H1 (cell line): ENCODE measurements around the gene SKAP2. TPM values are rescaled to one million over a fixed set of nuclear protein-coding genes. Genes with fewer than 3 reads are reported as not detected.

Experiments used
- CTCF ChIA-PET: fragments of 300-600 bp; sonication (Branson Sonifier 250); formaldehyde crosslinking; loops from one replicate; lab custom pipeline; 2021; ENCODE audit not compliant: partially characterized antibody; lab: Charles Lee
- POLR2A ChIA-PET: fragments of 300-600 bp; sonication (Branson Sonifier 250); formaldehyde crosslinking; loops from one replicate; lab custom pipeline; 2021; ENCODE audit warnings: inconsistent platforms; ENCODE audit not compliant: partially characterized antibody; lab: Charles Lee
- DNase-seq, 2 experiments: peaks; one replicate each; pipeline versions ENCODE4 v3.0.0 to v3.0.0-alpha.2; 2010 to 2022; ENCODE audit warnings: low spot score in 2 of 2, low read depth in 1 of 2, mixed read lengths in 1 of 2
- FAIRE-seq: peaks from 2 replicates; lab custom pipeline; 2011; peaks lifted over from hg19 to GRCh38; lab: Jason Lieb, UNC
- H2AFZ ChIP-seq: 2 replicates; pipeline ENCODE4 v1.8.1; 2012; ENCODE audit warnings: low read length, inconsistent platforms
- H2AK5ac ChIP-seq: 2 replicates; pipeline ENCODE4 v1.6.1; 2013; ENCODE audit warnings: low read depth, low read length
- H2BK120ac ChIP-seq: replicated peaks from 2 replicates; pipeline ENCODE3; 2013; ENCODE audit warnings: low read depth, low read length, inconsistent platforms
- H2BK12ac ChIP-seq: 2 replicates; pipeline ENCODE4 v1.6.1; 2013; ENCODE audit warnings: low read depth, low read length
- H2BK15ac ChIP-seq: 2 replicates; pipeline ENCODE4 v1.6.1; 2013; ENCODE audit warnings: low read length
- H2BK20ac ChIP-seq: 2 replicates; pipeline ENCODE4 v1.6.1; 2013; ENCODE audit warnings: low read length
- H2BK5ac ChIP-seq: 2 replicates; pipeline ENCODE4 v1.6.1; 2013; ENCODE audit warnings: low read depth, low read length
- H3K14ac ChIP-seq: 2 replicates; pipeline ENCODE4 v1.6.1; 2013; ENCODE audit warnings: inconsistent platforms; ENCODE audit not compliant: insufficient read length
- H3K18ac ChIP-seq: 2 replicates; pipeline ENCODE4 v1.6.1; 2013; ENCODE audit warnings: low read length; ENCODE audit errors: extremely low read depth
- H3K23ac ChIP-seq: 2 replicates; pipeline ENCODE4 v1.6.1; 2013; ENCODE audit warnings: inconsistent platforms; ENCODE audit not compliant: insufficient read length
- H3K23me2 ChIP-seq: 2 replicates; pipeline ENCODE4 v1.6.1; 2013; ENCODE audit warnings: low read depth, low read length
- H3K27ac ChIP-seq: 2 replicates; pipeline ENCODE4 v1.6.1; 2011; ENCODE audit warnings: low read depth, low read length, inconsistent platforms
- H3K27me3 ChIP-seq, 4 experiments: replicated peaks in 1 of 4; 1 replicate in 1 of 4; 2 replicates in 3 of 4; pipeline versions ENCODE4 v1.6.1 to v1.8.1; 2011 to 2013; ENCODE audit warnings: low read length in 3 of 4, mild to moderate bottlenecking in 3 of 4, inconsistent platforms in 2 of 4, mixed read lengths in 2 of 4, moderate library complexity in 1 of 4; ENCODE audit not compliant: control insufficient read depth in 3 of 4, insufficient read depth in 3 of 4; ENCODE audit errors: extremely low read depth in 1 of 4
- H3K36me3 ChIP-seq, 4 experiments: 2 replicates each; pipeline versions ENCODE4 v1.6.1 to v1.8.1; 2011 to 2013; ENCODE audit warnings: mild to moderate bottlenecking in 4 of 4, low read length in 3 of 4, moderate library complexity in 2 of 4, control low read depth in 1 of 4, inconsistent platforms in 1 of 4; ENCODE audit not compliant: insufficient read depth in 4 of 4, control insufficient read depth in 2 of 4
- H3K4ac ChIP-seq: replicated peaks from 2 replicates; pipeline ENCODE3; 2013; ENCODE audit warnings: low read length, low read depth, mixed read lengths, inconsistent platforms; ENCODE audit not compliant: insufficient read length
- H3K4me1 ChIP-seq, 4 experiments: replicated peaks in 1 of 4; 1 replicate in 1 of 4; 2 replicates in 3 of 4; pipeline versions ENCODE4 v1.6.1 to v1.8.1; 2011 to 2013; ENCODE audit warnings: low read length in 3 of 4, inconsistent platforms in 2 of 4, mixed read lengths in 1 of 4; ENCODE audit not compliant: insufficient read depth in 4 of 4, control insufficient read depth in 3 of 4
- H3K4me2 ChIP-seq, 2 experiments: 2 replicates each; pipeline versions ENCODE4 v1.6.1 to v1.8.1; 2011 to 2013; ENCODE audit warnings: low read depth in 2 of 2, low read length in 2 of 2, control low read depth in 1 of 2, inconsistent platforms in 1 of 2, mild to moderate bottlenecking in 1 of 2; ENCODE audit not compliant: insufficient read depth in 1 of 2
- H3K4me3 ChIP-seq, 4 experiments: fragments of 200-600, 300-600 bp in 1 of 4; sonication (generic), shearing (Covaris generic), sonication (Bioruptor Twin) in 1 of 4; 2 replicates each; pipeline versions ENCODE4 v1.5.1 to v1.8.1; 2011 to 2016; ENCODE audit warnings: low read length in 4 of 4, low read depth in 3 of 4, control low read depth in 2 of 4, inconsistent platforms in 2 of 4, mild to moderate bottlenecking in 2 of 4, mixed read lengths in 1 of 4, moderate library complexity in 1 of 4; ENCODE audit not compliant: insufficient read depth in 2 of 4; ENCODE audit errors: extremely low read depth in 1 of 4
- H3K56ac ChIP-seq: replicated peaks from 2 replicates; pipeline ENCODE3; 2013; ENCODE audit warnings: low read depth, mild to moderate bottlenecking, mixed read lengths, low read length, inconsistent platforms; ENCODE audit not compliant: insufficient read length
- H3K79me1 ChIP-seq: 2 replicates; pipeline ENCODE4 v1.6.1; 2013; ENCODE audit warnings: low read depth, low read length, control low read depth
- H3K79me2 ChIP-seq, 2 experiments: 2 replicates each; pipeline versions ENCODE4 v1.6.1 to v1.8.1; 2012 to 2013; ENCODE audit warnings: low read length in 2 of 2, mild to moderate bottlenecking in 2 of 2, inconsistent platforms in 1 of 2; ENCODE audit not compliant: insufficient read depth in 2 of 2, control insufficient read depth in 1 of 2
- H3K9ac ChIP-seq, 4 experiments: replicated peaks in 1 of 4; 1 replicate in 1 of 4; 2 replicates in 3 of 4; pipeline versions ENCODE4 v1.6.1 to v1.8.1; 2011 to 2013; ENCODE audit warnings: low read depth in 3 of 4, low read length in 3 of 4, control low read depth in 2 of 4, mild to moderate bottlenecking in 2 of 4, moderate library complexity in 2 of 4, inconsistent platforms in 1 of 4; ENCODE audit errors: extremely low read depth in 1 of 4
- H3K9me3 ChIP-seq, 2 experiments: 2 replicates each; pipeline versions ENCODE4 v1.6.1 to v1.8.1; 2012 to 2013; ENCODE audit warnings: mild to moderate bottlenecking in 2 of 2, moderate library complexity in 2 of 2, control low read depth in 1 of 2, inconsistent platforms in 1 of 2, low read depth in 1 of 2, low read length in 1 of 2, mixed read lengths in 1 of 2; ENCODE audit not compliant: insufficient read depth in 2 of 2
- H4K20me1 ChIP-seq, 2 experiments: replicated peaks in 1 of 2; 2 replicates each; pipeline versions ENCODE3 to v1.8.1; 2011 to 2013; ENCODE audit warnings: inconsistent platforms in 2 of 2, low read length in 2 of 2, mild to moderate bottlenecking in 1 of 2; ENCODE audit not compliant: insufficient read depth in 2 of 2, control insufficient read depth in 1 of 2
- H4K5ac ChIP-seq: 2 replicates; pipeline ENCODE4 v1.6.1; 2013; ENCODE audit warnings: low read length, low read depth, mixed read lengths, inconsistent platforms; ENCODE audit not compliant: insufficient read length
- H4K8ac ChIP-seq: 2 replicates; pipeline ENCODE4 v1.8.0; 2013; ENCODE audit warnings: mild to moderate bottlenecking, moderate library complexity, low read length, inconsistent platforms; ENCODE audit not compliant: insufficient read depth; ENCODE audit errors: extremely low read depth
- H4K91ac ChIP-seq: replicated peaks from 2 replicates; pipeline ENCODE3; 2013; ENCODE audit warnings: low read length, mixed read lengths, inconsistent platforms; ENCODE audit not compliant: insufficient read length
- EGR1 ChIP-seq: IDR thresholded peaks from 2 replicates; pipeline ENCODE4 v1.6.1; 2011; ENCODE audit warnings: low read depth, low read length, borderline replicate concordance
- HDAC2 ChIP-seq, 2 experiments: fragments of 300-600 bp in 1 of 2; sonication (generic) in 1 of 2; IDR thresholded peaks; 2 replicates each; pipeline ENCODE4 v1.6.1; 2011 to 2012; ENCODE audit warnings: low read depth in 2 of 2, low read length in 2 of 2, mild to moderate bottlenecking in 2 of 2, moderate library complexity in 2 of 2, borderline replicate concordance in 1 of 2, inconsistent platforms in 1 of 2
- PHF8 ChIP-seq: fragments of 200-600 bp; sonication (generic); conservative IDR thresholded peaks from 2 replicates; pipeline ENCODE4 v1.7.1; 2012; ENCODE audit warnings: low read depth, mild to moderate bottlenecking, inconsistent platforms, low read length, moderate library complexity
- RBBP5 ChIP-seq: IDR thresholded peaks from 2 replicates; pipeline ENCODE4 v1.7.1; 2012; ENCODE audit warnings: low read depth, mild to moderate bottlenecking, inconsistent platforms, low read length, moderate library complexity, borderline replicate concordance
- TBP ChIP-seq: IDR thresholded peaks from 2 replicates; pipeline ENCODE4 v1.6.1; 2011; ENCODE audit warnings: low read depth, low read length, improper control_type of control experiment
- ZNF274 ChIP-seq: IDR thresholded peaks from 2 replicates; pipeline ENCODE4 v1.7.0; 2012; ENCODE audit warnings: low read length, borderline replicate concordance; ENCODE audit errors: extremely low read depth
- WGBS, 2 experiments: shearing (Covaris generic) in 1 of 2; methylation state at CpG; one replicate each; pipeline versions ENCODE4 v1.1.6 to v1.1.7; 2013 to 2015; ENCODE audit warnings: low lambda C conversion rate in 2 of 2, mixed read lengths in 2 of 2, inconsistent platforms in 1 of 2, low coverage in 1 of 2, missing lambda C conversion rate in 1 of 2; ENCODE audit not compliant: insufficient replicate concordance in 2 of 2, insufficient coverage in 1 of 2, insufficient read length in 1 of 2; ENCODE audit errors: extremely low coverage in 1 of 2, missing lambda C conversion rate in 1 of 2; 5-methylcytosine and 5-hydroxymethylcytosine counted together
- polyA plus RNA-seq, 7 experiments: library from polyadenylated mRNA; depleted of rRNA in 3 of 7; stranded (reverse) in 5 of 7; unstranded in 2 of 7; fragments of >200 nt in 5 of 7; fragments of 200-250 nt in 2 of 7; gene quantifications; 1 replicate in 5 of 7; 2 replicates in 1 of 7; 4 replicates in 1 of 7; pipeline versions ENCODE4 v1.2.1 to v1.2.3, GENCODE V29; 2011 to 2013; ENCODE audit warnings: missing spikeins in 2 of 7, mixed read lengths in 2 of 7
- total RNA-seq: library from RNA; stranded (reverse); fragmentation: NEBNext Ultra II Directional; extraction: Animal tissue kit (Norgen Biotek cat#: 25700); gene quantifications from 2 replicates; pipeline ENCODE4 v1.2.1, GENCODE V29; 2021

The SKAP2 gene
- total and polyA plus RNA-seq, 2 of the 8 experiments (the other 6 are each of a cell fraction or from before 2014, with no cell fraction given): 0.53 to 5.1 TPM

DNA sequence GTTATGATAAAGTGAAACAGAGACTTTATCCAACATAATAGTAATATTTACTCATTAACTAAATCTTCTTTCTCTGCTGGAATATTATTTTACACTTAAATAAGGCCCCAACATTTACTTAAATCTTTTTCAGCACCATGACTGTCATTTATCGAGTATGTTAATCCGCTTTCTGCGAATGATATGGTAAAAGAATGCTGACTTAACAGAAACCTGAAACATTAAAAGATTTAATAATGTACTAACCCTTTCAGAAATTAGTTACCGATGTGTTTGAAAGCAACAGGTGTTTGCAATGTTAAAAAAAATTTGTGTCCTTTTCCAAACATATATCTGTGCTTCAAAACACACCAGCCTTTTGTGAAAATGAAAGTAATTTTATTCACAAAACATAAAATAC, 190.5 kb downstream of the SKAP2 start:
- Histone ChIP-seq H3K18ac (no peak overlapping the region), H4K20me1 (no peaks in the 10 kb centered on the region), H2BK5ac (no peak overlapping the region), H3K79me2 (no peaks in the 10 kb centered on the region), H3K79me1 (no peaks in the 10 kb centered on the region), H2BK20ac (no peak overlapping the region), H3K9me3 (no peaks in the 10 kb centered on the region), H3K27ac (no peak overlapping the region), H3K4me3 (no peak overlapping the region), H3K27me3 (no peaks in the 10 kb centered on the region), H3K4me2 (no peak overlapping the region), H3K23me2 (no peaks in the 10 kb centered on the region), H3K56ac (no peak overlapping the region), H3K36me3 (no peaks in the 10 kb centered on the region), H2AK5ac (no peak overlapping the region), H4K5ac (no peak overlapping the region), H3K4ac (no peak overlapping the region), H4K91ac (no peak overlapping the region), H3K14ac (no peak overlapping the region), H3K9ac (no peak overlapping the region), H2AFZ (no peak overlapping the region), H3K4me1 (no peaks in the 10 kb centered on the region), H2BK120ac (no peak overlapping the region), H2BK15ac (no peak overlapping the region), H2BK12ac (no peak overlapping the region), H4K8ac (no peak overlapping the region), H3K23ac (no peak overlapping the region)
- DNase-seq (no peak), FAIRE-seq (no peak)
- 93% methylated on average over 4 of the region's 4 CpGs; no CpG with 5 or more reads in 1 of the 2 experiments for WGBS, 2 experiments
- TF ChIP-seq EGR1 (no peak), HDAC2 (IDR thresholded peaks at IDR 0.05; ENCODE audit: borderline replicate concordance in 1 of 2, low read depth in 2 of 2, low read length in 2 of 2) (no peak), PHF8 (no peak), TBP (no peak), RBBP5 (no peak), ZNF274 (no peak)
- POLR2A ChIA-PET: no interaction called here
- CTCF ChIA-PET: interaction anchor here (1.3 kb wide), 1 partner anchor 297 kb away, joined by 3 read pairs; no protein-coding TSS in a partner anchor
